ENCODE measurements around the gene LIN7A.

LIN7A gene

DNA sequence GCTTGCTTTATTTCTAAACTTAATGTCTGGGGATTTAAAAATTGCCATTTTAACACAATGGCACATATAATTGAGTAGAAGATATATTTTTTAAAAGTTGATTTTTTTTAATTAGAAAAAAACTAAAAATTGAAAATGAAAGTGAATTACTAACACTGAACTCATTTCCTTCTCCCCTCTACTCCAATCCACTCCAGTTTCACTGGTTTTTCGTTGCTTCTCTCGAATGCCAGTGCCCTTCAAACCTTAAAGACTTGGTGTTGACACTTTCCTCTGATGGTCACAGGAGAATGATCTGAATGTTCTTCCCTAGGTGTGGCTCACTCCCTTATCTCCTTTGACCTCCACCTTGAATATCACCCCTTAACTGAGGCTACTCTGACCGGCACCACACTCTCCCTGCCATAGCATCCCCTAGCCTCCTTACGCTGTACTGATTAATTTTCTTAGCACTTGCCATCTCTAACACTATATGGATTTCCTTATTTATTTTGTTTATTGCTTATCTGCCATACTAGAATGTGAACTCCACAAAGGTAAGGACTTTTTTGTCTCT lies 107.1 kb downstream of the LIN7A start:
- Histone ChIP-seq H3K27me3 (ENCODE audit: insufficient read depth, low read length, poor library complexity) (no peaks in the 10 kb centered on the region), H3K4me1 (ENCODE audit: insufficient read depth, low read length) (no peaks in the 10 kb centered on the region), H3K9ac (ENCODE audit: low read depth, low read length) (no peak overlapping the region), H3K27ac (ENCODE audit: low read length) (no peak overlapping the region), H3K9me3 (ENCODE audit: insufficient read depth, low read length, severe bottlenecking) (no peaks in the 10 kb centered on the region), H3K36me3 (ENCODE audit: insufficient read depth, low read length) (no peaks in the 10 kb centered on the region), H3K4me2 (ENCODE audit: insufficient read depth, low read length) (no peak overlapping the region), H3K4me3 (ENCODE audit: low read depth in 1 of 2, low read length in 2 of 2) (no peak overlapping the region), H4K20me1 (ENCODE audit: insufficient read depth, low read length) (no peaks in the 10 kb centered on the region), H2AFZ (ENCODE audit: low read depth, low read length) (no peak overlapping the region), H3K79me2 (ENCODE audit: insufficient read depth, low read length) (no peaks in the 10 kb centered on the region)
- DNase-seq, result no peak
- TF ChIP-seq, protein P1, sequence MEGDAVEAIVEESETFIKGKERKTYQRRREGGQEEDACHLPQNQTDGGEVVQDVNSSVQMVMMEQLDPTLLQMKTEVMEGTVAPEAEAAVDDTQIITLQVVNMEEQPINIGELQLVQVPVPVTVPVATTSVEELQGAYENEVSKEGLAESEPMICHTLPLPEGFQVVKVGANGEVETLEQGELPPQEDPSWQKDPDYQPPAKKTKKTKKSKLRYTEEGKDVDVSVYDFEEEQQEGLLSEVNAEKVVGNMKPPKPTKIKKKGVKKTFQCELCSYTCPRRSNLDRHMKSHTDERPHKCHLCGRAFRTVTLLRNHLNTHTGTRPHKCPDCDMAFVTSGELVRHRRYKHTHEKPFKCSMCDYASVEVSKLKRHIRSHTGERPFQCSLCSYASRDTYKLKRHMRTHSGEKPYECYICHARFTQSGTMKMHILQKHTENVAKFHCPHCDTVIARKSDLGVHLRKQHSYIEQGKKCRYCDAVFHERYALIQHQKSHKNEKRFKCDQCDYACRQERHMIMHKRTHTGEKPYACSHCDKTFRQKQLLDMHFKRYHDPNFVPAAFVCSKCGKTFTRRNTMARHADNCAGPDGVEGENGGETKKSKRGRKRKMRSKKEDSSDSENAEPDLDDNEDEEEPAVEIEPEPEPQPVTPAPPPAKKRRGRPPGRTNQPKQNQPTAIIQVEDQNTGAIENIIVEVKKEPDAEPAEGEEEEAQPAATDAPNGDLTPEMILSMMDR (IDR thresholded peaks at IDR 0.05; ENCODE audit: borderline replicate concordance, extremely low read depth, low read length, poor library complexity, severe bottlenecking), result no peak
- TF ChIP-seq EZH2 (IDR thresholded peaks at IDR 0.05; ENCODE audit: borderline replicate concordance, low read depth, low read length, severe bottlenecking), result no peak
- no peak for ATAC-seq (ENCODE audit: insufficient read depth, low read depth)

DNA sequence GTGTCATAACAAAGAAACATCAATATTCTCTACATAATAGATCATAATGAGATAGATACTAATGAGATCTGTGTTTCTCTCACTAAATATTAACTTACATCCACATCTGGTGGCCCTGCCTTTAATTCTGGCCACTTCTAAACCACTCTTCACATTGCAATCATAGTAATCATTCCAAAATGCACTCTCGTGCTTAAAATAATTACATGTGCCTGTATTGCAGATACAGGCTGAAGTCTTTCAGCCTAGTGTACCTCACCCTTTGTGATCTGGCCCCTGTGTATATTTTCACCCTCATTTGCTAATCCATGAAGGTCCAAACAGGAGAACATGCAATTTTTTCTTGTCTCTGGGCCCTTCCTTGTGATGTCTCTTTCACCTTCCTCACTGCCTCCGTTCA lies 108.0 kb downstream of the LIN7A start:
- no peaks in the 10 kb centered on the region for H3K9me3 ChIP-seq (ENCODE audit: insufficient read depth, low read length, severe bottlenecking)
- no peak overlapping the region for H3K27ac ChIP-seq (ENCODE audit: low read length)
- H3K27me3 ChIP-seq (ENCODE audit: insufficient read depth, low read length, poor library complexity), result no peaks in the 10 kb centered on the region
- H3K36me3 ChIP-seq (ENCODE audit: insufficient read depth, low read length), result no peaks in the 10 kb centered on the region
- no peaks in the 10 kb centered on the region for H4K20me1 ChIP-seq (ENCODE audit: insufficient read depth, low read length)
- DNase-seq (no peak), ATAC-seq (ENCODE audit: insufficient read depth, low read depth) (no peak)
- H3K4me3 ChIP-seq (ENCODE audit: low read depth in 1 of 2, low read length in 2 of 2), result no peak overlapping the region
- no peak overlapping the region for H3K4me2 ChIP-seq (ENCODE audit: insufficient read depth, low read length)
- H3K4me1 ChIP-seq (ENCODE audit: insufficient read depth, low read length), result no peaks in the 10 kb centered on the region
- no peak overlapping the region for H3K9ac ChIP-seq (ENCODE audit: low read depth, low read length)
- no peak overlapping the region for H2AFZ ChIP-seq (ENCODE audit: low read depth, low read length)
- no peaks in the 10 kb centered on the region for H3K79me2 ChIP-seq (ENCODE audit: insufficient read depth, low read length)
- TF ChIP-seq, protein P1 (IDR thresholded peaks at IDR 0.05; ENCODE audit: borderline replicate concordance, extremely low read depth, low read length, poor library complexity, severe bottlenecking), result no peak
- no peak for TF ChIP-seq EZH2 (IDR thresholded peaks at IDR 0.05; ENCODE audit: borderline replicate concordance, low read depth, low read length, severe bottlenecking)

DNA sequence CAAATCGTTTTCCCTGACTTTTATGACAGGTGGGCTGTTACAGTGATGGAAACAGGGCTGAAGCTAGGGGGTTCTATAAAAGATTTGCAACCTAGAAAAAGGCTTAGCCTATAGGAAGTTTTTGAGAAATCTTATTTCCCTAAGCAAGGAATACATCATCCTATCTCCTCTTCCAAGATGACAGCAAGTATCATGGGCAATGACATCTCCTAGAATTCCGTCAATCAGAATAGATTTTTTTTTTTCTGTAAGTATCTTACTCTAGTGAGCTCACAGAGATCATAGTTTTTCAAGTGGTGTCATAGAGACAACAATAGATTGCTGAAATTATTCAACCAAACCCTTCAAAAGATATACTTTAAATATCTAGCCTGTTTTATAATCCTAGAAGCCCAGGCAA lies 112.2 kb downstream of the LIN7A start:
- H3K79me2 ChIP-seq (ENCODE audit: insufficient read depth, low read length), result no peaks in the 10 kb centered on the region
- no peaks in the 10 kb centered on the region for H4K20me1 ChIP-seq (ENCODE audit: insufficient read depth, low read length)
- TF ChIP-seq EZH2 (IDR thresholded peaks at IDR 0.05; ENCODE audit: borderline replicate concordance, low read depth, low read length, severe bottlenecking), result no peak
- TF ChIP-seq, protein P1 (IDR thresholded peaks at IDR 0.05; ENCODE audit: borderline replicate concordance, extremely low read depth, low read length, poor library complexity, severe bottlenecking), result no peak
- H2AFZ ChIP-seq (ENCODE audit: low read depth, low read length), result no peak overlapping the region
- ATAC-seq (ENCODE audit: insufficient read depth, low read depth) (no peak), DNase-seq (no peak)
- no peaks in the 10 kb centered on the region for H3K4me1 ChIP-seq (ENCODE audit: insufficient read depth, low read length)
- no peaks in the 10 kb centered on the region for H3K9me3 ChIP-seq (ENCODE audit: insufficient read depth, low read length, severe bottlenecking)
- H3K27me3 ChIP-seq (ENCODE audit: insufficient read depth, low read length, poor library complexity), result no peaks in the 10 kb centered on the region
- H3K4me3 ChIP-seq (ENCODE audit: low read depth in 1 of 2, low read length in 2 of 2), result no peak overlapping the region
- H3K36me3 ChIP-seq (ENCODE audit: insufficient read depth, low read length), result no peaks in the 10 kb centered on the region
- H3K4me2 ChIP-seq (ENCODE audit: insufficient read depth, low read length), result no peak overlapping the region
- no peak overlapping the region for H3K27ac ChIP-seq (ENCODE audit: low read length)
- H3K9ac ChIP-seq (ENCODE audit: low read depth, low read length), result no peak overlapping the region

DNA sequence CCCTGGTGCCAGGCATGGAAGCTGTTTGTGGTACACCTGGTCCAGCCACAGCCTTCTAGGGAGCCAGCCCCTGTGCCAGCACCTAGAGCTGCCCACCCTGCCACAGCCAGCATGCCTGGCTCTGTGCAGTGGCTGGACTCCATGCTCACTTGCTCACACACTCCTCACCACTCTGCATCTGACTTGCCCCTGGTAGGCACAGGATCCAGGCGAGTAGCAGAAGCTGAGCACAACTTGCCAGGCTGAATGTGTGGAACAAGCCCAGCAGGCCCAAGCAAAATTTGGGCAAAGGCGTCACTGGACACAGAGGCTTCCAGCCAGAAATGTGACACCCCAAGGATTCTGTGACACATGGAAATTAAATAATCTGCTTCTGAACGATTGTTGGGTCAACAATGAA lies 114.3 kb downstream of the LIN7A start:
- DNase-seq, result no peak
- Histone ChIP-seq H3K4me2 (ENCODE audit: insufficient read depth, low read length) (no peak overlapping the region), H3K27ac (ENCODE audit: low read length) (no peak overlapping the region), H2AFZ (ENCODE audit: low read depth, low read length) (no peak overlapping the region), H4K20me1 (ENCODE audit: insufficient read depth, low read length) (no peaks in the 10 kb centered on the region), H3K9ac (ENCODE audit: low read depth, low read length) (no peak overlapping the region), H3K4me3 (ENCODE audit: low read depth in 1 of 2, low read length in 2 of 2) (no peak overlapping the region), H3K27me3 (ENCODE audit: insufficient read depth, low read length, poor library complexity) (no peaks in the 10 kb centered on the region), H3K9me3 (ENCODE audit: insufficient read depth, low read length, severe bottlenecking) (no peaks in the 10 kb centered on the region), H3K4me1 (ENCODE audit: insufficient read depth, low read length) (no peaks in the 10 kb centered on the region), H3K36me3 (ENCODE audit: insufficient read depth, low read length) (no peaks in the 10 kb centered on the region), H3K79me2 (ENCODE audit: insufficient read depth, low read length) (no peaks in the 10 kb centered on the region)
- TF ChIP-seq EZH2 (IDR thresholded peaks at IDR 0.05; ENCODE audit: borderline replicate concordance, low read depth, low read length, severe bottlenecking), result no peak
- TF ChIP-seq, protein P1 (IDR thresholded peaks at IDR 0.05; ENCODE audit: borderline replicate concordance, extremely low read depth, low read length, poor library complexity, severe bottlenecking), result no peak
- ATAC-seq (ENCODE audit: insufficient read depth, low read depth), result no peak
